Activated CD8-positive, alpha-beta T cell treated with anti-CD3 and anti-CD28 coated beads, Interleukin-2, amount 10 ng/mL, durations not matched to agents 7 days and 5 days (primary cell): ENCODE measurements around the gene GGTLC3. TPM values are rescaled to one million over a fixed set of nuclear protein-coding genes. Genes with fewer than 3 reads are reported as not detected.
"Not testable (repeated sequence)": the region's sequence is repeated elsewhere in the genome, so short reads cannot be mapped to it uniquely, and the experiment has no call there.

Source experiments
- ATAC-seq: fragments of 150-1000 bp; cut with Tn5 transposase; one replicate; pipeline ENCODE4 v1.10.0; 2021; ENCODE audit warnings: moderate library complexity
- CTCF ChIA-PET: fragments of 350-600 bp; sonication (Branson Sonifier 250); formaldehyde crosslinking; loops from one replicate; lab custom pipeline; 2021; ENCODE audit warnings: antibody characterized with exemption; lab: Charles Lee
- POLR2A ChIA-PET: fragments of 350-600 bp; sonication (Branson Sonifier 250); formaldehyde crosslinking; loops from one replicate; lab custom pipeline; 2021; ENCODE audit warnings: antibody characterized with exemption; lab: Charles Lee
- DNase-seq: peaks from one replicate; pipeline ENCODE4 v3.0.0-alpha.2; 2020
- H3K27ac Mint-ChIP-seq: one replicate; pipeline ENCODE4 v1.8.0; 2021; ENCODE audit warnings: mild to moderate bottlenecking, mixed read lengths
- H3K27me3 Mint-ChIP-seq: one replicate; pipeline ENCODE4 v1.8.0; 2021; ENCODE audit warnings: low read depth, mixed read lengths
- H3K36me3 Mint-ChIP-seq: one replicate; pipeline ENCODE4 v1.8.0; 2021; ENCODE audit warnings: low read depth, mixed read lengths
- H3K4me1 Mint-ChIP-seq: one replicate; pipeline ENCODE4 v1.8.0; 2021; ENCODE audit warnings: low read depth, mixed read lengths
- H3K4me3 Mint-ChIP-seq: one replicate; pipeline ENCODE4 v1.8.0; 2021; ENCODE audit warnings: mild to moderate bottlenecking, mixed read lengths
- H3K9me3 Mint-ChIP-seq: one replicate; pipeline ENCODE4 v1.8.0; 2022; ENCODE audit warnings: mixed read lengths; ENCODE audit not compliant: insufficient read depth
- total RNA-seq, 2 experiments: library from RNA; stranded (reverse); gene quantifications; one replicate each; pipeline ENCODE4 v1.2.3, GENCODE V29; 2021

Gene GGTLC3
- total RNA-seq, 2 experiments from 2014 or later: not detected

GRCh38 chr22:18534315-18534714 lies 16.4 kb upstream of the GGTLC3 start:
- POLR2A ChIA-PET, H3K4me1 Mint-ChIP-seq, H3K27me3 Mint-ChIP-seq, H3K9me3 Mint-ChIP-seq, H3K27ac Mint-ChIP-seq, DNase-seq, CTCF ChIA-PET, H3K36me3 Mint-ChIP-seq, H3K4me3 Mint-ChIP-seq, ATAC-seq: not testable (repeated sequence)

GRCh38 chr22:18533633-18534032 lies 15.7 kb upstream of the GGTLC3 start:
- H3K27me3 Mint-ChIP-seq, ATAC-seq, H3K36me3 Mint-ChIP-seq, H3K9me3 Mint-ChIP-seq, POLR2A ChIA-PET, CTCF ChIA-PET, H3K4me3 Mint-ChIP-seq, H3K4me1 Mint-ChIP-seq, H3K27ac Mint-ChIP-seq, DNase-seq: not testable (repeated sequence)

GRCh38 chr22:18529416-18530145 lies 11.6 kb upstream of the GGTLC3 start:
- H3K36me3 Mint-ChIP-seq, H3K4me1 Mint-ChIP-seq, DNase-seq, H3K27me3 Mint-ChIP-seq, CTCF ChIA-PET, H3K4me3 Mint-ChIP-seq, POLR2A ChIA-PET, H3K27ac Mint-ChIP-seq, H3K9me3 Mint-ChIP-seq: not testable (repeated sequence)
- ATAC-seq: peak; percentile 23

GRCh38 chr22:18528597-18529415 lies 10.8 kb upstream of the GGTLC3 start:
- DNase-seq: peak; percentile 82
- POLR2A ChIA-PET, H3K9me3 Mint-ChIP-seq, H3K36me3 Mint-ChIP-seq, H3K27me3 Mint-ChIP-seq, H3K4me3 Mint-ChIP-seq, H3K27ac Mint-ChIP-seq, H3K4me1 Mint-ChIP-seq, CTCF ChIA-PET: not testable (repeated sequence)
- peak; percentile 83 for ATAC-seq

- DNase-seq: not testable (repeated sequence)
Measured at GRCh38 chr22:18527752-18528596, 10.0 kb upstream of the GGTLC3 start, which contains the start of gene TMEM191B. TSS of gene TMEM191B (plus strand) at chr22:18527802. CDS start at chr22:18527981, 179 bp downstream.

GRCh38 chr22:18523328-18523727 lies 5.4 kb upstream of the GGTLC3 start:
- ATAC-seq, H3K36me3 Mint-ChIP-seq, POLR2A ChIA-PET, H3K4me1 Mint-ChIP-seq, CTCF ChIA-PET, DNase-seq, H3K27ac Mint-ChIP-seq, H3K27me3 Mint-ChIP-seq, H3K9me3 Mint-ChIP-seq, H3K4me3 Mint-ChIP-seq: not testable (repeated sequence)

More at GRCh38 chr22:18527752-18528596, 10.0 kb upstream of the GGTLC3 start, which contains the start of gene TMEM191B:
- H3K4me3 Mint-ChIP-seq, H3K36me3 Mint-ChIP-seq, POLR2A ChIA-PET, H3K9me3 Mint-ChIP-seq, H3K27ac Mint-ChIP-seq, H3K27me3 Mint-ChIP-seq, CTCF ChIA-PET, H3K4me1 Mint-ChIP-seq: not testable (repeated sequence)
- peak; percentile 28 for ATAC-seq

GRCh38 chr22:18522762-18523161 lies 4.8 kb upstream of the GGTLC3 start:
- ATAC-seq, POLR2A ChIA-PET: not testable (repeated sequence)

GRCh38 chr22:18513454-18513853 lies 4.5 kb downstream of the GGTLC3 start:
- H3K9me3 Mint-ChIP-seq, CTCF ChIA-PET: not testable (repeated sequence)

More at GRCh38 chr22:18522762-18523161, 4.8 kb upstream of the GGTLC3 start:
- H3K4me1 Mint-ChIP-seq, H3K9me3 Mint-ChIP-seq, H3K27me3 Mint-ChIP-seq, CTCF ChIA-PET, H3K27ac Mint-ChIP-seq, H3K36me3 Mint-ChIP-seq, H3K4me3 Mint-ChIP-seq, DNase-seq: not testable (repeated sequence)

GRCh38 chr22:18512378-18512777 lies 5.6 kb downstream of the GGTLC3 start:
- H3K4me3 Mint-ChIP-seq, H3K9me3 Mint-ChIP-seq, POLR2A ChIA-PET, H3K4me1 Mint-ChIP-seq, H3K27ac Mint-ChIP-seq, DNase-seq, H3K27me3 Mint-ChIP-seq, CTCF ChIA-PET, H3K36me3 Mint-ChIP-seq, ATAC-seq: not testable (repeated sequence)

More at GRCh38 chr22:18513454-18513853, 4.5 kb downstream of the GGTLC3 start:
- H3K4me1 Mint-ChIP-seq, ATAC-seq, H3K4me3 Mint-ChIP-seq, H3K27me3 Mint-ChIP-seq, DNase-seq, H3K36me3 Mint-ChIP-seq, POLR2A ChIA-PET, H3K27ac Mint-ChIP-seq: not testable (repeated sequence)

- POLR2A ChIA-PET, H3K36me3 Mint-ChIP-seq, H3K9me3 Mint-ChIP-seq, H3K27ac Mint-ChIP-seq, H3K4me1 Mint-ChIP-seq, H3K27me3 Mint-ChIP-seq, ATAC-seq, CTCF ChIA-PET, DNase-seq, H3K4me3 Mint-ChIP-seq: not testable (repeated sequence)
Measured at GRCh38 chr22:18511327-18511726, 6.6 kb downstream of the GGTLC3 start.

GRCh38 chr22:18496227-18496626 lies 21.7 kb downstream of the GGTLC3 start:
- H3K9me3 Mint-ChIP-seq, CTCF ChIA-PET, H3K36me3 Mint-ChIP-seq, H3K27ac Mint-ChIP-seq, H3K4me3 Mint-ChIP-seq, H3K27me3 Mint-ChIP-seq, POLR2A ChIA-PET, DNase-seq, H3K4me1 Mint-ChIP-seq, ATAC-seq: not testable (repeated sequence)
